ENCODE data around the gene ADRB1.

The ADRB1 gene

DNA sequence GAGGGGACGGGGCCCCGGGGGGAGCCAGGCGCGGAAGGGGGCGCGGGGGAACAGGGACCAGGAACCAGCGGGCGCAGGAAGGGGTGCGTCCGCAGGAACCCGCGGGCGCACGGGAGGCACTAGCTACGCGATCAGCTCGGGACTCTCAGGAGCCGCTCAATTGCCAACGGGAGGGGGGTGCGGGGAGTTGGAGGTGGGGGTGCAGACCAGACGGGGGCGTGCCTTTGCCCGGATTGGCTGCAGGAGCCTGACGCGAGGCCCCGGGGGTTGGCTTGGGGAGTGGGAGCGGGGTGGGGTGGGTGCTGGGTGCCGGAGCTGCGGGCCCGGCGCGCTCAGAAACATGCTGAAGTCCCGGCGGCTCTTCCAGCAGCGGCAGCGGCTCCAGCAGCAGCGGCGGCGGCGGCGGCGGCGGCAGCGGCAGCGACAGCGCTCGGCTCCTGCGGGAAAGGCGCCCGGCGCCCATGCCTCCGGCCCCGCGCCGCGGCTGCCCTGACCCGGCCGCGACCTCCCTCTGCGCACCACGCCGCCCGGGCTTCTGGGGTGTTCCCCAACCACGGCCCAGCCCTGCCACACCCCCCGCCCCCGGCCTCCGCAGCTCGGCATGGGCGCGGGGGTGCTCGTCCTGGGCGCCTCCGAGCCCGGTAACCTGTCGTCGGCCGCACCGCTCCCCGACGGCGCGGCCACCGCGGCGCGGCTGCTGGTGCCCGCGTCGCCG, at the start of gene ADRB1:
Gene ADRB1, plus strand, starts transcription at position 335 of the 715 bp plus-strand sequence. Its CDS starts 267 bp downstream, at position 602.
- peak; percentile 12 to 84 (median 77) for DNase-seq

DNA sequence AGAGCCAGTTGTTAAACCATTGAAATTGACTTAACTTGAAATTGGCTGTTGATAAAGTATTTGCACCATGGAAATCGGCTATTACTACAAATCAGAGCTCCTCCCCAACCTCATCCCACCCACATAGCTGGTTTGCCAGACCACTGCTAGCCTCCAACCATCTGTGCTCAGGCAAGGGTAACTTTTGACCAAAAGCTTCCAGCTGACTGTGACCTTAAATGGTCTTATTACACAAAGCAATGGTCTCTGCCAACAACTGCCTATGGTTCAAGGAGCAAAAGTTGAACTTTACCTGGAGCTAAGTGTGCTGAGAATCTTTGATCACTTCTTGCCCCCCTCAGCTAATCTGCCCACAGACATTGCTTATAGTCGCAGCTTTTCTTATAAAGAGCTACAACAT, 48.5 kb upstream of the ADRB1 start:
- DNase-seq: no peak

DNA sequence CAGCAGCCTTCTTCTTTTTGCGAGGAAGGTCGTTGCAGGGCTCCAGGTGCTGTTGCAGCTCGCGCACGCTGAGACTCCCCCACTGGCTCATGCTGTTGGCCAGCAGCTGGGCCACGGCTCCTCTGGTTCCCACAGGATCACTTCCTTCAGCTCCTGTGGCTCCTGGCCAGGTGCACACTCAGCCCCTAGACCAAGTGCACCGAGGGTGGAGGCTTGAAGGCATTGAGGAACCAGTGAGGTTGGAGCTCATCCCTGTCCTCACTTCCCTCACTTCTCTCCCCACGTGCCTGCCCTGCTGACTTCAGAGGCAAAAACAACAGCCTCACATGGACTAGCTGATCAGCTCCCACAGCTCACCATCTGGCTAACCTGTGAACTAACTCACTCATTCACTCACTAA, 46.2 kb upstream of the ADRB1 start:
- no peak for DNase-seq

DNA sequence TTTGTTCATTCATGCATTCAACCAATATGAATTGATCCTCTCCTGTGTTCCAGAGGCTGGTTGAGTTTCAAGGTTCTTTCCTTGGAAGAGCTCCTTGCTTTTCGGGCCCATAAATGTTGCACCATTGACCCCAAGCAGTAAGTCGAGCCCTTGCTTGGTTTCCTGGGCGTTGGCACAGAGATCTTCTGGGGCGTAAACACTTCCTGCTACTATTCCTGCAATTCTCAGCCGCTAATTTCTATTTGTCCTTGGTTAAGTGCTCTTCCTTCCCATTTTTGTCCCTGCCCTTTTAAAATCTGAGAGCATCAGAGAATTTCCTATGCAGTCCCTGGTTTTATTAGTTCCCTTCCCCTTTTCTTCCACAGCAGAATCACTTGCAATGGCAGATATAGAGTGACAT, 44.1 kb upstream of the ADRB1 start:
- no peak for DNase-seq

DNA sequence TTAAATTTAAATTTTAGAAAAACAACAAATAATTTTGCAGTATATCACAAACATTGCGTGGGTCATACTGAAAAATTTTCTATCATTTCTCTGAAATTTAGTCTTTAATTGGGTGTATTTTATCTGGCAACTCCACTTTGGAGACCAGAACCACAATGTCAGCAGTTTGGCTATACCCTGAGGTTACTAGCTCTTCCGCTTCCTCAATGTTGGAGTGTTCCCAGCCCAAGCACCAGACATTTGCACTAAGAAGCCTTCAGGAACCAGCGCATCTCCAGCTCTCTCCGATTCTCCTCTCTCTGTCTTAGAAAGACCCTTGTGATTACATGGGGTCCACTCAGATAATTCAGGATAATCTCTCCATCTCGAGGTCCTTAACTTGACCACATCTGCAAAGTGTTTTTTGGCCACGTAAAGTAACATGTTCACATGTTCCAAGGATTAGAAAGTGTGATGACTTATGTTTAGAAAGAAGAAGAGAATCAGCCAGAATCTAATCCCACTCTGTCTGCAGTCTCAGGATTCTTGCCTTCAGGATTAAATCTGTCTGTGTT, 43.1 kb upstream of the ADRB1 start:
- DNase-seq: no peak

DNA sequence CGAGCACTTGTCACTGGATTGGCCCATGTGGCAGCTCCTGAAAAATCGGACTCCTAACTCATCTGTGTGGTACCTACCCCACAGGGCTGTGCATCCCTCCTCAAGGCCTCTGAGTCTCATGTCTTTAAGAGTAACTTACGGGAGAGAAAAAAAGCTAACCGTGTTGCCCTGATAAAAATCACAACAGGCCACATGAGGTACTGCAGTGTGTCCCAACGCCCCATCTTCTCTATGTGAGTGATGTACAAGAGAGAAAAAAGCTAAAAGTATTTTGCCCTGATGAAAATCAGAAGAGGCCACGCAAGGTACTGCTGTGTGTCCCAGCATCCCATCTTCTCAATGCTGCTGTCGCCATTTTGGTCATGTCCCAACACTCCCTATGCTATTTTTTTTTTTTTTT, 41.2 kb upstream of the ADRB1 start:
- DNase-seq: no peak

DNA sequence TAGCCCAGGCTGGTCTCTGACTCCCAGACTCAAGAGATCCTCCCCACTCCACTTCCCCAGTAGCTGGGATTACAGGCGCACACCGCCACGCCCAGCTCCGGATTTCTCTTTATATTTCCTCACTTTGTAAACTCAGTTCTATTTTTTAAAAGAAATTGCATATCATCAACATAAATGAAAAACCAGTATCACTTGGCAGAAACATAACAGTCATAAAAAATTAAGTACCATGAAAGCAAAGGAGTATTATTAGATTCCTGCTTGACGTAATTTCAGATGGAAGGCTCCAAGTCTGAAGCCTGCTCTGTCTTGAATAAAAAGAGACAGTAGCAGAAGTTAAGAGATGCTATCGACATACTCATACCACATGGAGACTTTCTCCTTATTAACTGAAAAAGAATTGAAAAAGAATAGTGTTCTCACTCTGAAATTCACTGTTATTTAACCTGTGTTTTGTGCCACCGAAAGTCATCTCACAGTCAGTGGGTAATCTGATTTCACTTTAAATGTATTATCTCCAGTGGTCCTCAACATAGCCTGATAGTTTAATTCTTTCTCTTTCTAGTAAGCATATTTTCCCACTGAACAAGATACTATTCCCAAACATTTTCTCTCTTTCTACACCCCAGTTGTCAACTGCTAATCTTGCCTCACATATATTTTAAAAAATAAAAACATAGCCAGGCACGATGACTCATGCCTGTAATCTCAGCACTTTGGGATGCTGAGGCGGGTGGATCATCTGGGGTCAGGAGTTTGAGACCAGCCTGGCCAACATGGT, 40.3 kb upstream of the ADRB1 start:
- no peak for DNase-seq

DNA sequence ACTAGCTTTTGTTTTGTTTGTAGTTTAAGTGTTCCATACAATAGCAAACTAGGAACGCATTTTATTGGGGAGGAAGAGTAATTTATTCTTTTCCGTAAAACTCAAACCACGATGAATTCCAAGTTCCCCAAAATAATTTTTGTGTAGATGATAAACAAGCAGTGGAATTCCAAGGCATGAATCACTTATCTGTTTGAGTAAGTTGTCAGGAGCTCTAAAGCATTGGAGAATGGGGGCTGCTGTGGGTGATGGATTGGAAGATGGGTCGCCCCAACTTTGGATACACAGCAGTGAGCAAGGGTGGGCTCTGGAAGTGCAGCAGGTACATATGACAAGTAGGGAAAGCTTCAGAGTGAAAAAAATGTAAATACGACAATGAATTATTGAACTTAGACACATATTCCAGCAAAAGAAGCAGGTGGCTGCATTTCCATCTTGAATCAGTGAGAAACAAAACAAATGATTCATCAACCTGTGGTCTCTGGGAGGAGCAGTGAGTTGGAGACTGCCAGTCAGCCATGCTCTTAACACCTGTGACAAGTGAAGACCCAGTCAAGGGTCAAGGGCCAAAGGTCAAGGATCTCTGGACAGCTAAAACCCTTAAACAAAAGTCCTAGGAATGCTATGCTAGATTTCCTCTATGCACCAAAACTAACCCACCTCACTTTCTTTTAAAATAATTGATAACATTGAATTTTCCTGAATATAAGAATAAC, 34.2 kb upstream of the ADRB1 start:
- no peak for DNase-seq

DNA sequence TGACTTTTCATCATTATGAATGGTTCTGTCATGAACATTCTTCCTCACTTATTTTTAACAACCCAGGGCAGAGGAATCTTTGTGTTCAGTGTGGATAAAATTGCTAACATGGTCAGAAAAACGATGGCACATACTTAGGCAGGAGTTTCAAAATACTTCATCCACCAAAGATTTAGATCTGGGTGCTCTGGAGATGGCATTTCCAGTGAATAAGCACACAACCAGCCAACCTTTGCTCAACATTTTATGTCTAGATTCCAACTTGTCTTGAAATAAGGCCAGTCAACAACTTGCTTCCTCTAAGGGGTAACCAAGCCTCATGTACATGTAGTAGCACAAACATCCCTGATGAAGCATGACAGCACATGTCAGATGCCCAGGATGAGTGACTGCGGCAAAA, 33.4 kb upstream of the ADRB1 start:
- no peak for DNase-seq

DNA sequence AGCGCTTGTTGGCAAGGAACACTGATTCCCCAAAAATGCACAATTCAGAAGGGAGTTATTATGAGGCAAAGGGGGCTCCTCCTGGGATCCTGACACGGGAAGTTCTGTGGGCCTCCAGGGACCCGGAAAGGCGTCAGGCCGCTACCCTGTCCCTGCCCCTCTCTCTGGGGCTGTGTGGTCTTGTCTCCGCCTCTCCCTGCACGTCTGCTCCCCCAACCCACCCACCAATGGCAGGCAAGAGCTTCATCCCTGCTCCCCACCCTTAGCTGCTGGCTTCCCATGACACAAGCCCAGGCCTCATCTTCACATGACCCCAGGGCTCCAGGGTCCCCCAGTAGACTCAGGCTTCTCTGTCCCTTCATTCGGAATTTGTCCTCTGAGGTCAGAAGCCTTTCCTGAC, 31.0 kb upstream of the ADRB1 start:
- no peak for DNase-seq

DNA sequence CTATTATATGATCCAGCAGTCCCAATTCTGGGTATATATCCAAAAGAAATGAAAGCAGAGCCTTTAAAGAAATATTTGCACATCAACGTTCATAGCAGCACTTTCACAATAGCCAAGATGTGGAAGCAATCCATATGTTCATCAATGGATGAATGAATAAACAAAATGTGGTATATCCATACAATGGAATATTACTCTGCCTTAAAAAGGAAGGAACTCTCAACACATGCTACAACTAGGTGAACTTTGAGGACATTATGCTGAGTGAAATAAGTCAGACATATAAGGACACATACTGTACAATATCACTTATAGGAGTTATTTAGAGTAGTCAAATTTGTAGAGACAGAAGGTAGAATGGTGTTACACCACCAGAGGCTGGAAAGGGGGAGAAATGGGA, 28.0 kb upstream of the ADRB1 start:
- DNase-seq: no peak

DNA sequence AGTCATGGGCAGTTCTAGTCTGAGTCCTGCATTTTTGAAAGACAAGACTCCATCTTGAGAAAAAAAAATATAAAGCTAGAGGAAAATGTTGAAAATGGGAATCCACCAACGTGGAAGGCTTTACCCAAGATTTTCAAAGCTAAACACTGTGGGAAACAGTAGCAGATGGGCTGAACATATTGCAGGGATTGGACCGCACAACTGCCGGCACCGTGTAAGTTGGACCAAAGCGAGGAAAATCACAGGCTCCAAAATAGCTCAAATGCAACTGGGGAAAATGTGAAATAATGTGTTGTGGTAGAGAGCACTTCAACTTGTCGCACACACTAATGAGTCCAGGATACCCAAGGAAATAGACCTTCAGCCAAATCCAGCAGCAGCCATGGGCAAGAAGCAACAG, 26.4 kb upstream of the ADRB1 start:
- DNase-seq: no peak

DNA sequence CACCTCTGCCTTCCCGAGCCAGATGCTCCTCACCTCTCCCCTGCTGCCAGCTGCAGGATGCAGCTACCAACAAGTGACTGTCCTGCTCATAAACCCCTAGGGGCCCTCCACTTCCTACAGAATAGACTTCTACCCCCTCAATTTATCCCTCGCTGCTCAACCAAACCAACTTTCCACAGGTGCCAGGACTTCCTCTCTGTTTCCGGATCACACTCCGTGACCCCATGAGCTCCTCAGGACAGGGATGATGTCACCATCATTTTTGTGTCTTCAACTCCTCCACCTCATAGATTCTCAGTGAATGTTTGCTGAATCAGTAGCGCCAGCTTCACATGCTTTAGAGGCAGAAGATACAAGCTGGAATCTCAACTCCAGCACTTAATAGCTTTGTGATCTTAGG, 25.8 kb upstream of the ADRB1 start:
- no peak for DNase-seq

DNA sequence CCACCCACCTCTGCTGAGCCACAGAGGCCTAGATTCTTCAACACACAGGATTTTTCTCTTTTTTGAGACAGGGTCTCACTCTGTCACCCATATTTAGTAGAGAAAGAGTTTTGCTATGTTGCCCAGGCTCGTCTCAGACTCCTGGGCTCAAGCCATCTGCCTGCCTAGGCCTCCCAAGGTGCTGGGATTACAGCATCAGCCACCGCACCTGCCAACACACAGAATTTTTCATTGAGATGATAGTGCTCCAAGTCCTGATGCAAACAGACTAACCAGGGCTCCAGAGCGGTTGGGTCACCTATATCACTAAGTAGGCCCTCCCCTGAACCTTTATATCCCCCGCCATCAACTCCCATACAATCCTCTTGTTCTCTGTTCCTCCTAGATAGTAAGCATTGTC, 24.4 kb upstream of the ADRB1 start:
- DNase-seq: no peak

DNA sequence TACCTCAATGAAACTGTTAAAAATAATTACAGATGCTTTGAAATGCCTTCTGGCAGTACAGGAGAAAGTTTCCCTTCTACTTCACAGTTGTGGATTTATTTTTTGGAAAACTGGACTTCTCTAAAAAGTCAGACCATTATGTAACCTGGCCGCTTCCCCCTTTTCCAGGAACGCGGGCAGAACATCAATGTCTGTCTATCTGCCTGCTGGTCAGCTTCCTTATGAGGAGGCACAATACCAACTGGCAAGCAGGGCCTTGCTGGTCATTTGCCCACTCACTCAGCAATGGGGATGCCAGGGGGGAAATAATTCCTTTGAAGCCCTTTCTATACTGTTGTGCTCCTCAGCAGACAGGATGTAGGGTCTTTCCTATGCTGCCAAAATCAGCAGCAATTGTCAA, 22.5 kb upstream of the ADRB1 start:
- no peak for DNase-seq

DNA sequence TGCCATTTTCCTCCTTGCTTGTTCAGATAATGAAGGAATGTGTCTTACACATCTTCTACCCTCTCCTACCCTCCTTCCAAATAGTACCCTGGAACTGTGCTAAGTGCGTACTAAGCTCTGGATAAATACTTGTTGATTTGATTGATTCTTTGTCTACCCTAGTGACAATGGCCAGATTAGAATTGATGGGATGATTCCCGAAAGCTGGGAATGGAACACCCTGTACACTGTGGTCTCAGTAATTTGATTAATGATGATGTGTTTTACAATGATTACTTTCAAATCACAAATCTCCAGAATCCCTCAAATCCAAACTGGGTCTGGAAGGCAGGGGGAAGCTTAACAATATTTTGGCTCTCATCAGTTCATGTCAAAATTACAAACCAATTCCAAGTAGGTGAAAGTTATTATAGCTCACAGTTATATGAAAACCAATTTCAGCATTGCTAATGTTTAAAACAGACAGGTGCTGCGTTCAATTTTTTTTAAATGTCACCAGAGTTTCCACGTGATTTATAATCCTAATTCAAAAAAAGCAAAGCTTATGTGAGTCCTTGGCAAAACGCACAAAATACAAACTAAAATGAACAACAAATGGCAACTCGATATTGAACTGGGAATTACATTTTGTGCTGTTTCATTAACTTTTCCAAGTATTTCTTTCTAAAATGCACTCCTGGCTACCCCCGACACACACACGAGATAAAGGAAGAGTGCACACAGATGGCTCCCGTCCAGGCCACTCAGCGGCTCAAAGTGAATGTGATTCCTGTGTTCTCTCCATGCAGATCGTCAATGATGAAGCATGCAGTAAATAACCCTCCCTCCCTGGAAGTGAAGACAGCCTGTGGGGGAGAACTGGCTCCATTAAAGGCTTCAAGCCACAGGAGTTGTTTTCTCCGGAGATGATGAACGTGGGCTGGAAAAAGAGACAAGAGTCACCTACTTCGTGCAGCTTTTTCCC, 21.7 kb upstream of the ADRB1 start:
- DNase-seq: no peak

DNA sequence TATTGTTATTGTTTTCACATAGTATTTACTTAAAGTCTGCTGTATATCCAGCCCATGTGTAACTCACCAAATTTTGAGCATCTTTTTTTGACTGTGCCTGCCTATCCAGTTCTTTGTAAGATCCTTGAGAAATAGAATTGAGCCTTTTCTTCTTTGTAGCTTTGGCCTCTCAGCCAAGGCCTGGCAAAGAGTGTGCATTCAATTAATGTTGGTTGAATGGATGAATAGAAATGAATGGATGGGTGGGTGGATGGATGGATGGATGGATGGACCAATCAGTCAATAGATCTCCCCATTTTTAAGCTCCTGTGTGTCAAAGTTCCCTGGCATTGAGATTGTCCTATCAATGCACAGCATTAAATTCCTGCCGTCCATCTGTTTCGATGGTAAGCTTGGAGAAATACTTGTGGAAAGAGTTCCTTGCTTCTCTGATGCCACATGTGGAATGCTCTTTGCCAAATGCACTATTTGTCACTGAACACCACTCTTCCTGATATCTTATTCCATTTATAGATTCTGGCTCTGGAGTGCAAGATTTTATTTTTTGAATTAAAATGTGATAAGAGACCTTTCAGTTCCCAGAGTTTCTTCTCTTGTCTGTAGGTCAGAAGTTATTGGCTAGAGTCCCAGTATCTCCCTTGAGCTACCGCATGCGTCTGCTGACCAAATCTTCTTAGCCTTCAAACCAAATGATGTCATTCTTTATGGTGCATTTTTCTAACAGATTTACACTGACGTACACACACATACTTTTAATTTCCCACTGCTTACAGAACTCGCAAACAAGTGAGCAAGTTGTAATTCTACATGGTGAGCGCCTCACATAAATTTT, 20.7 kb upstream of the ADRB1 start:
- no peak for DNase-seq

DNA sequence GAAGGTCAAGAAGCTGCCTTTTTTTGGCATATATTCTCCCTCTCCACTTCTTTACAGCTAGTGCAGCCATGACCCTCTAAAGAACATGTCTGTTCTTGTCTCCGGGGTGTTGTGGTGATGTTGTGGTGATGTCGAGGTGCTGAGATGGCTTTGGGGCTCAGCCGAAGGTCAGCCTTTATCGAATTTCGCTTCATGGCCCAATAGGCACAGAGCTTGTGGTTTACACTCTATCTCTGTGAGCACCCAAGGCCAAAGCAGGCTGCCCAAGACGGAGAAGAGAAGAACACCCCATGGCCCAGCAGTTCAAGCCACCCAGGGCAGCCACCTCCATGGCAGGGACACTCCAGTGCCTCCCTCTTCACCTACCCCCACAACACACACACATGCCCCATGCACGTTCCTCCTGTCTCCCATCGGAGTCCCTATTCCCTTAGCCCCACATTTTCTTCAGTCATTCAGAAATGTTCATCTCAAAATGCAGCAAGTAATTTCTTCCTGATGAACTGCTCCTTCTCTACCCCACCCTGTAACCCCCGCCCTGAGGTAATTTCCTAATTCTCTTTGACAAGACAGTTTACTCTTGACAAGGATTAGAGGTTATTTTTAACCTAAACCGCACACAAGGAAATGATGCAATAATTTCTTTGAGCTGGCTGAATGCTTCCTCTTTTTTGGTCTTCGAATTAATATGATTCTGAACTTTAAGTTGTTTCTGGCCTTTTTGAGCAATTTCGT, 18.6 kb upstream of the ADRB1 start:
- DNase-seq: no peak

DNA sequence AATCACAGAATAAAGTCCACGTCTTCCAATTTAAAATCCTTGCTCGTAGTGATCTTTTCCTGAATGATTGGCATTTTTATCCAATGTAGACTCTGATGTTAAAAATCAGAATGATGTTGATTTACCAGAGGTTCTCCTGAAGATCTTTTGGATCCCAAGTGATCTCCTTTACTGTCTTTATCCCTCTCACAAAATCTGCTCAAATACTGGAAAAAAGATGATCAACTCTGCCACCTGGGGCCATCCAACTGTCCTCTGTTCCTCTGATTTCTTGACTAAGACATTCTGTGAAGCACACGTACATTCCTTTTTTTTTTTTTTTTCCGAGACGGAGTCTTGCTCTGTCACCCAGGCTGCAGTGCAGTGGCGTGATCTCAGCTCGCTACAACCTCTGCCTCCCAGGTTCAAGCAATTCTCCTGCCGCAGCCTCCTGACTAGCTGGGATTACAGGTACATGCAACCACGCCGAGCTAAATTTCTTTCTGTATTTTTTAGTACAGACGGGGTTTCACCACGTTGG, 18.0 kb upstream of the ADRB1 start:
- DNase-seq: no peak

All from NCI-H1417 (cell line).